DND-41 (cell line): Measurements from ENCODE around the gene RBM22.

Experiments used
- ATAC-seq: fragments of 200-7000 bp; cut with Tn5 transposase; 3 replicates; pipeline ENCODE4 v1.9.1; 2021; ENCODE audit warnings: low read depth; ENCODE audit not compliant: insufficient read depth
- DNase-seq: peaks from one replicate; pipeline ENCODE4 v3.0.0-alpha.2; 2020
- H2AFZ ChIP-seq: 2 replicates; pipeline ENCODE4 v1.6.0; 2012; ENCODE audit warnings: low read depth, low read length
- H3K27ac ChIP-seq: 2 replicates; pipeline ENCODE4 v1.5.1; 2012; ENCODE audit warnings: low read length, inconsistent platforms
- H3K27me3 ChIP-seq: fragments of 200-600 bp; sonication (generic); 2 replicates; pipeline ENCODE4 v1.6.0; 2012; ENCODE audit warnings: low read length, mild to moderate bottlenecking, inconsistent platforms; ENCODE audit not compliant: insufficient read depth, poor library complexity
- H3K36me3 ChIP-seq: 2 replicates; pipeline ENCODE4 v1.5.1; 2012; ENCODE audit warnings: low read length, inconsistent platforms; ENCODE audit not compliant: insufficient read depth
- H3K4me1 ChIP-seq: 2 replicates; pipeline ENCODE4 v1.5.1; 2012; ENCODE audit warnings: mild to moderate bottlenecking, low read length; ENCODE audit not compliant: insufficient read depth
- H3K4me2 ChIP-seq: 2 replicates; pipeline ENCODE4 v1.6.0; 2012; ENCODE audit warnings: mild to moderate bottlenecking, moderate library complexity, low read length, inconsistent platforms; ENCODE audit not compliant: insufficient read depth
- H3K4me3 ChIP-seq, 2 experiments: fragments of 200-600 bp in 1 of 2; shearing (Covaris generic) in 1 of 2; 2 replicates each; pipeline ENCODE4 v1.5.1; 2012 to 2016; ENCODE audit warnings: inconsistent platforms in 2 of 2, low read length in 2 of 2, mild to moderate bottlenecking in 2 of 2, low read depth in 1 of 2, moderate library complexity in 1 of 2
- H3K79me2 ChIP-seq: 2 replicates; pipeline ENCODE4 v1.6.0; 2012; ENCODE audit warnings: low read length, inconsistent platforms; ENCODE audit not compliant: insufficient read depth
- H3K9ac ChIP-seq: 2 replicates; pipeline ENCODE4 v1.6.0; 2012; ENCODE audit warnings: low read depth, mild to moderate bottlenecking, inconsistent platforms, low read length, moderate library complexity
- H3K9me3 ChIP-seq: 2 replicates; pipeline ENCODE4 v1.5.1; 2012; ENCODE audit warnings: low read length, moderate library complexity, mild to moderate bottlenecking, inconsistent platforms; ENCODE audit not compliant: insufficient read depth, severe bottlenecking
- H4K20me1 ChIP-seq: 2 replicates; pipeline ENCODE4 v1.6.0; 2012; ENCODE audit warnings: low read length; ENCODE audit not compliant: insufficient read depth
- EZH2 ChIP-seq: IDR thresholded peaks from 3 replicates; pipeline ENCODE4 v1.6.1; 2012; ENCODE audit warnings: borderline replicate concordance, low read depth, mild to moderate bottlenecking, moderate library complexity, low read length, inconsistent platforms; ENCODE audit not compliant: severe bottlenecking
- TF ChIP-seq, protein P1 (sequence below): IDR thresholded peaks from 2 replicates; pipeline ENCODE4 v1.5.1; 2012; ENCODE audit warnings: borderline replicate concordance, low read length, moderate library complexity, mild to moderate bottlenecking; ENCODE audit not compliant: poor library complexity, severe bottlenecking; ENCODE audit errors: extremely low read depth

RBM22 gene

DNA sequence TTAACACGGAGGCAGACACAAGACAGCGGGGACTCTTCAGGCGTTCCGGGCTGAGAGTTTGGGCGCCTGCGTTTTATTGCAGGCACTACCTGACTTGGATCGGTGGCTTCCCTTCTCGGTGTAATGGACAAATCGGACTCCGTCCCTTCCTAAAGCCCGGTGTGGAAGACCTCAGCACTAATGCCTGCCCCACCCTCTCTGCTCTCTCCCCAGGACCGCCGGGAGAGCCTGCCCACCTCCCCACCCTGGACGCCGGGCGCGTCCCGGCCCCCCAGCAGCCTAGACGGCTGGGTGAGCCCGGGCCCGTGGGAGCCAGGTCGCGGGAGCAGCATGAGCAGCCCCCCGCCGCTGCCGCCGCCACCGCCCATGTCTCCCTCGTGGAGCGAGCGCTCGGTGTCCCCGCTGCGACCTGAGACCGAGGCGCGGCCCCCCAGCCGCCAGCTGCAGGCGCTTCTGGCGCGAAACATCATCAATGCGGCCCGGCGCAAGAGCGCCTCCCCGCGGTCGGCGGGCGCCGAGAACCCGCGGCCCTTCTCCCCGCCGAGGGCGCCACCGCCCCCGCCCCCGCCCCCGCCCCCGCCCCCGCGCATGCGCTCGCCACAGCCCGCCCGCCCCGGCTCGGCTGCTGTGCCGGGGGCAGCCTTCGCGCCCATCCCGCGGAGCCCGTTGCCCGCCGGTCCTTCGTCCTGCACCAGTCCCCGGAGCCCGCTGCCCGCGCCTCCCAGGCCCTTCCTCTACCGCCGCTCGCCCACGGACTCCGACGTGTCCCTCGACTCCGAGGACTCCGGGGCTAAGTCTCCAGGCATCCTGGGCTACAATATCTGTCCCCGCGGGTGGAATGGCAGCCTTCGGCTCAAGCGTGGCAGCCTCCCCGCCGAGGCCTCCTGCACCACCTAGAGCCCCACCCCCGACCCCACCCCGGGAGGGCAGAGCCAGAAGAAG lies 44.4 kb downstream of the RBM22 start:
- peak overlapping the region; percentile 97 for H3K4me2 ChIP-seq
- H3K4me3 ChIP-seq = peak overlapping the region; percentile 43 to 84; a peak in 3 of 4 replicates
- no peaks in the 10 kb centered on the region for H3K36me3 ChIP-seq
- H3K9me3 ChIP-seq = no peaks in the 10 kb centered on the region
- peak overlapping the region; percentile 99 for H2AFZ ChIP-seq
- H3K27ac ChIP-seq = peak overlapping the region; percentile 79
- peak; percentile 87 for ATAC-seq
- peak; percentile 88 for DNase-seq
- peaks cover 24% of the 10 kb centered on the region for H3K4me1 ChIP-seq
- no peaks in the 10 kb centered on the region for H3K79me2 ChIP-seq
- H3K27me3 ChIP-seq = peaks cover 6% of the 10 kb centered on the region
- no peak for TF ChIP-seq EZH2
- TF ChIP-seq, protein P1, sequence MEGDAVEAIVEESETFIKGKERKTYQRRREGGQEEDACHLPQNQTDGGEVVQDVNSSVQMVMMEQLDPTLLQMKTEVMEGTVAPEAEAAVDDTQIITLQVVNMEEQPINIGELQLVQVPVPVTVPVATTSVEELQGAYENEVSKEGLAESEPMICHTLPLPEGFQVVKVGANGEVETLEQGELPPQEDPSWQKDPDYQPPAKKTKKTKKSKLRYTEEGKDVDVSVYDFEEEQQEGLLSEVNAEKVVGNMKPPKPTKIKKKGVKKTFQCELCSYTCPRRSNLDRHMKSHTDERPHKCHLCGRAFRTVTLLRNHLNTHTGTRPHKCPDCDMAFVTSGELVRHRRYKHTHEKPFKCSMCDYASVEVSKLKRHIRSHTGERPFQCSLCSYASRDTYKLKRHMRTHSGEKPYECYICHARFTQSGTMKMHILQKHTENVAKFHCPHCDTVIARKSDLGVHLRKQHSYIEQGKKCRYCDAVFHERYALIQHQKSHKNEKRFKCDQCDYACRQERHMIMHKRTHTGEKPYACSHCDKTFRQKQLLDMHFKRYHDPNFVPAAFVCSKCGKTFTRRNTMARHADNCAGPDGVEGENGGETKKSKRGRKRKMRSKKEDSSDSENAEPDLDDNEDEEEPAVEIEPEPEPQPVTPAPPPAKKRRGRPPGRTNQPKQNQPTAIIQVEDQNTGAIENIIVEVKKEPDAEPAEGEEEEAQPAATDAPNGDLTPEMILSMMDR = peak; percentile 73
- peak overlapping the region; percentile 75 for H3K9ac ChIP-seq
- no peaks in the 10 kb centered on the region for H4K20me1 ChIP-seq

DNA sequence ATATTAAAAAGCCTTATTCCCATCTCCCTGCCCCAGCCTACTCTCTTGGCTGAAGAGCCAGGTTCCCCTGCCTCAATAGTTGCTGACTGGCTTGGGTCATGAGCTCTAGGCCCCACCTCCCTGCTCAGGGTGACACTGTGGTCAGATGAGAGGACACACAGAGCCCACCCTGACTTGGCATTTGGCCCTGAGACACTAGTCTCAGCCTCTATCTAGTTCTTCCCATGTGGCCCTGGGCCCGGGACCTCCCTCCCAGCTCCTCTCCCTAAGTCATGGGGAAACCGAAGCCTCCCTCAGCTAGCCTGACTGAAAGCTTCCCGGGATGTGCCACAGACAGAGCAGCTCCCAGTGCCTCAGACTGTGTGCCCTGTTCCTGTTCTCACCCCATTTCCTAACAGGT lies 45.6 kb downstream of the RBM22 start:
- ATAC-seq = no peak

DNA sequence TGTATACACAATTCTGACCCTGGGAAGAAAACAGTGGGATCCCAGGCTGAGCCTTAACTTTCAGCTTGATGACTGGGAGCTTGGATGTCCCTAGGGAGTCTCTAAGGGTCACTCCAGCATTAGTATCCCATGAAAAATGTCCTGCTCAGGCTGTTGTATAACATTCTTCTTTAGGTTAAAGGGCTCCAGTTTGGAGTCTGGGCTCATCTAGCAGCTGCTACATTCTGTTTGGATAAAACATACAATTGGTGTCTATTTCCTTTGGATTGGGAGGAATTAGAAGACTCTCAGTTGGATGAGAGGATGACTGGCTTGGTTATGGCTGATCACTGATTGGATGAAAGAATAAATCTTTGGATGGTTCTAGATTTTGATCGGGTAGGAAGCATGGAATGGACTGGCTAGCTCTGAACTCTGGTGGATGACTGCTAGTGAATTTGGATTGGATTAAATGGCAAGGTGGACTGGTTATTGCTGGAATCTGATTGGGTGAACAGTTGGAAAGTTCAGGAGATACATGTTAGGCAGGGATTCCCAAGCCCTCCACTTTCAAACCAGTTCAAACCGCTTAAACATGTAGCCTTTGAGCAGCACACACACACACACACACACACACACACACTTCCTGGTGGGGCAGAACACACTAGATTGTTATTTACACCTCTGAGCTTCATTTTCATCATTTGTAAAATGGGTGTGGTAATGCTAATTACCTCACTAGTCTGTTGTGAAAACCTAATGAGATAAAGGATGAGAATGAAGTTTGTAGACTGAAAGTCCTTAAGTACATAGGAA lies 46.9 kb downstream of the RBM22 start:
- H3K4me1 ChIP-seq = peaks cover 24% of the 10 kb centered on the region
- no peak overlapping the region for H3K9ac ChIP-seq
- H3K27ac ChIP-seq = no peak overlapping the region

More for the DNA sequence above, 45.6 kb downstream of the RBM22 start:
- 0 out of 2 replicates have a peak overlapping the region, but pooled peaks have one; percentile 97 for H3K4me2 ChIP-seq
- no peak overlapping the region for H3K9ac ChIP-seq
- TF ChIP-seq, protein P1 = no peak
- no peak for TF ChIP-seq EZH2
- DNase-seq = no peak
- no peak overlapping the region for H3K27ac ChIP-seq
- H3K79me2 ChIP-seq = no peaks in the 10 kb centered on the region
- no peaks in the 10 kb centered on the region for H3K36me3 ChIP-seq
- H3K4me1 ChIP-seq = peaks cover 24% of the 10 kb centered on the region
- no peak overlapping the region for H2AFZ ChIP-seq
- no peaks in the 10 kb centered on the region for H3K9me3 ChIP-seq
- H4K20me1 ChIP-seq = no peaks in the 10 kb centered on the region
- no peak overlapping the region for H3K4me3 ChIP-seq
- H3K27me3 ChIP-seq = no peaks in the 10 kb centered on the region

More for the DNA sequence above, 46.9 kb downstream of the RBM22 start:
- Histone ChIP-seq H3K36me3 (no peaks in the 10 kb centered on the region), H2AFZ (no peak overlapping the region), H4K20me1 (no peaks in the 10 kb centered on the region), H3K4me3 (no peak overlapping the region), H3K27me3 (no peaks in the 10 kb centered on the region), H3K4me2 (no peak overlapping the region), H3K79me2 (no peaks in the 10 kb centered on the region), H3K9me3 (no peaks in the 10 kb centered on the region)
- TF ChIP-seq EZH2 = no peak
- TF ChIP-seq, protein P1 = no peak
- ATAC-seq = no peak
- DNase-seq = no peak
